ENCODE data around the gene MN1. TPM values are rescaled to one million over a fixed set of nuclear protein-coding genes. Genes with fewer than 3 reads are reported as not detected.

Gene MN1
- 27.0 TPM for total RNA-seq

DNA sequence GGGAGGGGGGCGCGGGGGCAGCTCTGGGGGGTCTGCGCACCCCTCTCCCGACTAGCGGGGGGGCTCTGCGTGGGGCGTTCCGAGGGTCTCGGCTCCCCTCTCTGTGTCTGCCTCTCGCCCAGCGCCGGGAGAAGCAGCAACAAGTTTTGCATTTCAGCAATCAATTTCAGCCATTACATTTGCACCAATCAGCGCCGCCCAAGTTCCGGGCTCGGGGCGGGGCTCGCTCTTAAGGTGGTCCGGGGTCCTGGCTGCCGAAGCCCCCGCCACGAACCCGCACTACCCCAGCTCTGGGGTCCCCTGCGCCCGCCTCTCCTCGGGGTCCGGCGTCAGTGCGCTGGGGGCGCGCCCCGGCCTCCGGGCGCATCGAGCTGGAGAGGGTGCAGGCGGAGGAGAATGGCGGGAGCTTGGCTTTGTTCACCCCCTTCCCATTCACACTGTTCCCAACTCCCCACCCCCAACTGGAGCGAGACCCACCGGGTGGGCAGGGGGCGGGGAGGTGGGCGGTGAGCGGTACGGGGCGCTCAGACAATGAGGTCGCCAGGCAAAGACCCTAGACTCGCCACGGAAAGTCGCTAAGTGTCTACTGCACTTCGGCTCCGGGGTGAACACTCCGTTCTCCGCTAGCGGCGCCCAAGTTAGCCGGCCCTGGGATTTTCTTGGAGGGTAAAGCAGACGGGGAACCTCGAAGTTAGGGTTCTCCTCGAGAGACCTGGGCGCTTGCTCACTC is at the start of gene MN1:
MN1 (minus strand) TSS at position 141 of the 730 bp plus-strand sequence. CDS start 1,213 bp downstream, outside the sequence.
- DNase-seq: peak; percentile 91

DNA sequence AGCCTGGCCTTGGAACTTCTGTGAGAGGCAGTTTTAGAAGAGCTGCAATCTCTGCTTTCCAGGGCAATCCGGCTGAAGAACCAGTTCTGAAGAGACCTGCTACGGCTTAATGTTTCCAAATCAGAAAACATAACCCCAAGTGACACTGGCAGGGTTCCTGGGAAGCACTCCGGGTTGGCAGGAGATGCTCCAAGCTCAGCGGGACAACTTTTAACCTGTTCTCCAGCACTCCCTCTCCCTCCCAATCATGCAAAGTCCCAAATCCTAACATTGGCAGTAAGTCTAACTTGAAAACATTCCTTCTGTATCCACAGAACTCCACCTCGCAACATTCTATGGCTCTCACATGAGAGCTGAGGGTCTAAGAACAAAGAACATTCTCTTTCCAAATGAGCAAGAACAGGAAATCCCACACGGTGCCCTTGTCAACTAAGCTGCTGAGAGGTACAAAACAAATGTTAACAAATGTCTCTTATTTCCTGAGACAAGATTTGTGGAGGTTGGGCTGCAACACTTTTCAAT is 48.5 kb upstream of the MN1 start:
- peak; percentile 79 for DNase-seq

DNA sequence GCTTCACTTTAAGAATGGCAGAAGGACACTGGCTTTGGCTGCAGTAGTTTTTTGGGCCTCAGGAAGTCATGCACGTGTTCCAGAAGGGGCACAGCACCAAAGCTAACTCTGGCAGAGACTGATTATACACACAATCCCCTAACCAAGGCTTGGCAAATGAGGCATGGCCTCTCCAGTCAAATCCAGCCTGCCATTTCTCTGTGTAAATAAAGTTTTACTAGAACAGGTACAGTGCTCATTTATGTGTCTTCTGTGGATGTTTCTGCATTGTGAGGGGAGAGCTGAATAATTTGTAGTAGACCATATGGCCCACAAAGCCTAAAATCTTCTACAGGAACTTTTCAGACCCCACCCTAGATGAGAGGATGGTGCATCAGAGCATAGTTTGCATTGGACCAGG is 46.4 kb upstream of the MN1 start:
- no peak for DNase-seq

- DNase-seq: no peak
Observed at GRCh38 chr22:27846910-27847309, 45.4 kb upstream of the MN1 start.

DNA sequence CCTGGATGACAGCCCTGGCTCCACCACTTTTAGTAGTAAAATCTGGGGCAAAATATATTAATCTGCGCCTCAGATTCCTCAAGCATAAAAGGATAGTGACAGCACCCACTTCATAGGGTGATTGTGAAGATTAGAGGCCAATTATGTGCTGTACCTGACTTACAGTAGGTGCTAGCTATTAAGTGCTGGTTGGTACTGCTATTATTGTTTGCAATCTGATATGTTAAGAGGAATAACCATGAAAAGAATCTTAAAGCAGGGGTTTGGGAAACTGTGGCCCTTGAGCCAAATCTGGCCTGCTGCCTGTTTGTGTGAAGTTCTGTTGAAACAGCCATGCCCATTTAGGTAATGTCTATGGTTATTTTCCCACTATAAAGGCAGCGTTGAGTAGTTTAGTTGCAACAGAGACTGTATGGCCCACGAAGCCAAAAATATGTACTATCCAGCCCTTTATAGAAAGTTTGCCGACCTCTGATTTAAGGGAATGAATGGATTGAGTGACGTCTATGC is 44.7 kb upstream of the MN1 start:
- DNase-seq: no peak

GRCh38 chr22:27845644-27846043 is 44.1 kb upstream of the MN1 start:
- no peak for DNase-seq

DNA sequence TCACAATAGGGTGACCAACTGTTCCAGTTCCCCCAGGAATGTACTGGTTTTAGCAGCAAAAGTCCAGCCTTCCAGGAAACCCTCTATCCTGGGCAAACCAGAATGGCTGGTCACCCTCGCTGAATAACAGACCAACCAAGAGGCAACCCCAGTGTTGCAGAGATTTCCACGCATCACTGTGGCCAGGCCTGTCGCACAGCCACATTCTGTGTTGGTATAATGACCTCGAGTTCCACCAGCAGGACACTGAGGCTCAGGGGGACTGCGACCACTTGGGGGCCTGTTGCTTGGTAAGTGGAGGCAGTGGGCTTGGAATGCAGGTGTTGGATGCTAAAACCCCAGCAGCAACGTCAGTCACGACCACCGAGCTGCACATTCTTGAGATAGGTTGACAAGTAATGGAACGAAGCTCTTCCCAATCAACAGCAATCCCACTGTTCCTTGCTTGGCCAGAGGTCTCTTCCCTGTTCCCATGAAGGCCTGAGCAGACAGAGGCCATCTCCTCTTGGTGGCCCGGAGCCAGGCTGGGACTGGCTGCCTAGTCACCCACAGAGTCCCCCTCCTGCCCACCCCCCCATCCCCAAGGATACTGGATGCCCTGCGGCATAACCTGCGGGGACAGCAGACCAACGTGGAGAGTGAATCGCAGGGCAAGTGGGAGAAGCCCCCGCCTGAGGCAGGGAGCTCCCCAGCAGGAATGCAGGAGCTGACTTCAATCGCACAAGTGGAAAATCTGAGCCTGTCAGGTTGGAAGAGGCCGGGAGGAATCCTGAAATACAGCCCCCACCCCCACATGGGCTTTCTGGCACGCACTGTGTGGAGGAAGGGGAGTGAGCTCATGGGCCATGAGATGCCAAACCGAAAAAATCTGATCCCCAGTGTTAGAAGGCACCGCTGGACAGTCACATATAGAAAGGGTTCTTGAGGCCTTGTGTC is 43.4 kb upstream of the MN1 start:
- DNase-seq: peak; percentile 69

GRCh38 chr22:27844256-27844655 is 42.7 kb upstream of the MN1 start:
- DNase-seq: no peak

- no peak for DNase-seq
Observed at GRCh38 chr22:27843441-27843840, 41.9 kb upstream of the MN1 start.

GRCh38 chr22:27842669-27843431 is 41.3 kb upstream of the MN1 start:
- peak; percentile 86 for DNase-seq

GRCh38 chr22:27842201-27842600 is 40.6 kb upstream of the MN1 start:
- no peak for DNase-seq

GRCh38 chr22:27840436-27840835 is 38.9 kb upstream of the MN1 start:
- DNase-seq: no peak

DNA sequence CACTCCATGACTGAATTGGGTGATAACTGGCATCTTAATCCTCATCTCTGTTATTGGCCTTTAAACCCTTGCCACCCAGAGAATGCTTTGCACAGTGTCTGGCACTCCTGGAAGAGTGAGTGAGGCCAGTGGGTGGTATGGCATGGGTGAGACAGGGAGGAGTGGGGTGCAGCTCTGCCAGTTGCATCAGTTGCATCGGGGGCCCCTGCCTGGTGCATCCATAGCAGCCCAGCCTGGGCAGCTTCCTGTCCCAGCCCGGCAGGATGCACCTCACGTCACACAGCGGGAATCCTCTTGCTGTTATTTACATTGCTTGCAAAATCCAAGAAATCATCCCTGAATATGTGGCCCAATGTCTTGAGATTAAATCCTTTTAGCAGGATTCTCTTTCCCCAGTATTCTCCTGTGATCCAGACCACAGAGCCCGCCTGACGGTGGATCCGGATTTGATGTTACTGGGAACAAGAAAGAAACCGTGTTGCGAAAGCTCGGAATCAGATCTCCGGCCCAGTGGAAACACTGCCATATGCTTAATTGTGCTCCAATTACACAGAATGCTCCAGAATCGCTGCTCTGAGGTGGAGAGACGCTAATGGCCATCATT is 37.6 kb upstream of the MN1 start:
- no peak for DNase-seq

DNA sequence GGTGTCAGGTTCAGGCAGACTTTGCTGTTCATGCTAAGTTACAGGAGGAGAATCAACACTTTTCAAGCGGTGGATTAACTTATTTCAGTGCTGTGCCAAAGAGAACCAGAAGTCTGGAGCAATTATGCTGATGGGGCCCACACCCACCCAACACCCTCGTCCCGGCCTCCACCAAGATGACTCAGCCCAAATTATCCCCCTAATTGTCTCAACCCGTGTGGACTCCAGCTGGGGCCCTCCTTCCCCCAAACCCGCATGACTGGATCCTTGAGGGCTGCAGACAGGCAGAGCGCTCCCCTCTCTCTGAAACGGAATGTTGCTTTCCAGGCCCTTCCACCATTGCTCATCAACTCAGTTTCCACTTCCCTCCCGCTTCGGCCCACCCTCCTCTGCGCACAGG is 34.6 kb upstream of the MN1 start:
- DNase-seq: peak; percentile 56

GRCh38 chr22:27835446-27835845 is 33.9 kb upstream of the MN1 start:
- no peak for DNase-seq

- DNase-seq: no peak
Observed at GRCh38 chr22:27834364-27835185, 33.0 kb upstream of the MN1 start.

GRCh38 chr22:27833803-27834202 is 32.2 kb upstream of the MN1 start:
- DNase-seq: no peak

GRCh38 chr22:27832606-27833005 is 31.1 kb upstream of the MN1 start:
- DNase-seq: no peak

DNA sequence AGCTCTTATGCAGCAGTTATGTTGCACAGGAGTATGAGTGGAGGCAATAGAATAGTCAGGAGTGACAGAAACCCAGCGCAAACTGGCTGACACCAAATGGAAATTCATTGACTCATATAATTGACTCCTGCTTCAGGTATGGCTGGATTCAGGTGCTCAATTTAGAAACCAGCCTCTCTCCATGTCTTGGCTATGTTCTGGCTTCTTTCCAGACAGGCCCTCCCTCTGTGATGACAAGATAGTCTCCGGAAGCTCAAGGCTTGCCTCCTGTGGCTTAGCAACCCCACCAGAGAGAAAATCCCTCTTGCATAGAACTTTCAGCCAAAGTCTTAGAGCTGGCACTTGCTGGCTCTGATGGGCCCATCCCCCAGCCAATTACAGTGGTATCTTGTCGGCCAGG is 28.1 kb upstream of the MN1 start:
- DNase-seq: no peak

All from tongue (tissue), 2 donors.